ENCODE data around the gene PARS2.

GRCh38 chr1:54812801-54813484 lies 48.6 kb upstream of the PARS2 start:
- TF ChIP-seq CTCF (IDR thresholded peaks at IDR 0.05; ENCODE audit: poor library complexity) (no peak), EZH2phosphoT487 (IDR thresholded peaks at IDR 0.05; ENCODE audit: low read depth, severe bottlenecking, unreplicated experiment) (no peak)
